SK-N-SH treated with all-trans-retinoic acid at 6 μM for 48 hours (cell line): Measurements from ENCODE around the gene LRRC10B.

ENCODE experiments used
- ARNTL ChIP-seq: fragments of 450-650 bp; formaldehyde crosslinking; IDR thresholded peaks from 2 replicates; pipeline ENCODE4 v1.5.0; 2020; ENCODE audit warnings: low read depth, mild to moderate bottlenecking, moderate library complexity, borderline replicate concordance
- CSDC2 ChIP-seq: fragments of 250-450 bp; sonication (Bioruptor Pico); IDR thresholded peaks from 2 replicates; pipeline ENCODE4 v1.5.0; 2020; ENCODE audit warnings: mild to moderate bottlenecking, moderate library complexity
- CSRNP3 ChIP-seq: fragments of 250-450 bp; sonication (Bioruptor Pico); IDR thresholded peaks from 2 replicates; pipeline ENCODE4 v1.5.1; 2021; ENCODE audit warnings: mild to moderate bottlenecking, moderate library complexity
- ISL1 ChIP-seq: fragments of 250-450 bp; sonication (Bioruptor Pico); IDR thresholded peaks from 2 replicates; pipeline ENCODE4 v2.1.2; 2022; ENCODE audit warnings: mild to moderate bottlenecking, moderate library complexity
- PATZ1 ChIP-seq: fragments of 250-450 bp; sonication (Bioruptor Pico); IDR thresholded peaks from 2 replicates; pipeline ENCODE4 v1.8.0; 2020; ENCODE audit warnings: mild to moderate bottlenecking, moderate library complexity, borderline replicate concordance
- PPARA ChIP-seq: fragments of 250-450 bp; sonication (Bioruptor Pico); IDR thresholded peaks from 2 replicates; pipeline ENCODE4 v1.5.0; 2020; ENCODE audit warnings: mild to moderate bottlenecking, borderline replicate concordance
- TCF4 ChIP-seq: fragments of 250-450 bp; sonication (Bioruptor Pico); IDR thresholded peaks from 2 replicates; pipeline ENCODE4 v1.8.0; 2021; ENCODE audit warnings: mild to moderate bottlenecking, moderate library complexity, borderline replicate concordance
- TOX ChIP-seq: fragments of 250-450 bp; sonication (Bioruptor Pico); IDR thresholded peaks from 2 replicates; pipeline ENCODE4 v1.8.0; 2021; ENCODE audit warnings: mild to moderate bottlenecking, moderate library complexity, borderline replicate concordance
- ZFP30 ChIP-seq: fragments of 450-650 bp; formaldehyde crosslinking; IDR thresholded peaks from 2 replicates; pipeline ENCODE4 v1.5.0; 2022; ENCODE audit warnings: mild to moderate bottlenecking, moderate library complexity

GRCh38 chr11:61486011-61486620 is 22.4 kb upstream of the LRRC10B start:
- TF ChIP-seq TOX (CRISPR knock-in tag) (no peak), ARNTL (CRISPR knock-in tag) (no peak), TCF4 (CRISPR knock-in tag) (no peak), ISL1 (CRISPR knock-in tag) (no peak), ZFP30 (no peak), CSRNP3 (CRISPR knock-in tag) (no peak), PPARA (CRISPR knock-in tag) (no peak), PATZ1 (CRISPR knock-in tag) (no peak), CSDC2 (CRISPR knock-in tag) (no peak)
